Stimulated activated CD4-positive, alpha-beta T cell treated with anti-CD3 and anti-CD28 coated beads, Interleukin-4, amount 100 ng/mL, for 24 hours (primary cell): ENCODE data around the gene RGL1.
"Not testable (repeated sequence)": the region's sequence is repeated elsewhere in the genome, so short reads cannot be mapped to it uniquely, and the experiment has no call there.

Experiments
- DNase-seq: peaks from one replicate; pipeline ENCODE4 v3.0.0-alpha.2; 2020

Gene RGL1

GRCh38 chr1:183804916-183805841 lies at the start of gene RGL1:
Gene RGL1 (plus strand): TSS chr1:183805120. CDS start chr1:183805298, 178 bp downstream.
- peak; percentile 11 for DNase-seq

- no peak for DNase-seq
Observed at GRCh38 chr1:183756326-183756725, 48.6 kb upstream of the RGL1 start.

- no peak for DNase-seq
Observed at GRCh38 chr1:183757061-183757460, 47.9 kb upstream of the RGL1 start.

- DNase-seq: no peak
Observed at GRCh38 chr1:183758913-183759312, 46.0 kb upstream of the RGL1 start.

GRCh38 chr1:183760661-183761060 lies 44.3 kb upstream of the RGL1 start:
- DNase-seq: no peak

GRCh38 chr1:183761871-183762270 lies 43.0 kb upstream of the RGL1 start:
- no peak for DNase-seq

GRCh38 chr1:183762856-183763255 lies 42.1 kb upstream of the RGL1 start:
- DNase-seq: not testable (repeated sequence)

GRCh38 chr1:183764981-183765380 lies 39.9 kb upstream of the RGL1 start:
- DNase-seq: no peak

- DNase-seq: no peak
Observed at GRCh38 chr1:183769956-183770815, 34.7 kb upstream of the RGL1 start.

GRCh38 chr1:183770816-183771128 lies 34.1 kb upstream of the RGL1 start:
- no peak for DNase-seq

GRCh38 chr1:183773482-183774274 lies 31.2 kb upstream of the RGL1 start:
- no peak for DNase-seq

- DNase-seq: no peak
Observed at GRCh38 chr1:183774938-183775337, 30.0 kb upstream of the RGL1 start.

GRCh38 chr1:183776731-183777130 lies 28.2 kb upstream of the RGL1 start:
- DNase-seq: no peak

- DNase-seq: no peak
Observed at GRCh38 chr1:183777328-183777727, 27.6 kb upstream of the RGL1 start.

- no peak for DNase-seq
Observed at GRCh38 chr1:183778045-183778444, 26.9 kb upstream of the RGL1 start.

- no peak for DNase-seq
Observed at GRCh38 chr1:183778568-183779433, 26.1 kb upstream of the RGL1 start.

GRCh38 chr1:183780159-183780558 lies 24.8 kb upstream of the RGL1 start:
- DNase-seq: no peak

- no peak for DNase-seq
Observed at GRCh38 chr1:183780757-183781156, 24.2 kb upstream of the RGL1 start.

- DNase-seq: no peak
Observed at GRCh38 chr1:183783342-183783741, 21.6 kb upstream of the RGL1 start.

GRCh38 chr1:183783767-183784637 lies 20.9 kb upstream of the RGL1 start:
- no peak for DNase-seq

GRCh38 chr1:183785921-183786320 lies 19.0 kb upstream of the RGL1 start:
- DNase-seq: not testable (repeated sequence)
